Retinal pigment epithelial cell (primary cell): ENCODE data around the gene KIF26B.

Experiments
- DNase-seq: peaks from one replicate; pipeline ENCODE4 v3.0.0-alpha.2; 2010; ENCODE audit warnings: low read depth
- H3K4me3 ChIP-seq: 2 replicates; pipeline ENCODE4 v1.5.1; 2011; ENCODE audit warnings: mild to moderate bottlenecking, low read length, control low read depth, moderate library complexity
- TF ChIP-seq, protein P1 (sequence below): conservative IDR thresholded peaks from 2 replicates; pipeline ENCODE4 v1.5.1; 2011; ENCODE audit warnings: low read depth, low read length, control low read depth, inconsistent platforms

The KIF26B gene

DNA sequence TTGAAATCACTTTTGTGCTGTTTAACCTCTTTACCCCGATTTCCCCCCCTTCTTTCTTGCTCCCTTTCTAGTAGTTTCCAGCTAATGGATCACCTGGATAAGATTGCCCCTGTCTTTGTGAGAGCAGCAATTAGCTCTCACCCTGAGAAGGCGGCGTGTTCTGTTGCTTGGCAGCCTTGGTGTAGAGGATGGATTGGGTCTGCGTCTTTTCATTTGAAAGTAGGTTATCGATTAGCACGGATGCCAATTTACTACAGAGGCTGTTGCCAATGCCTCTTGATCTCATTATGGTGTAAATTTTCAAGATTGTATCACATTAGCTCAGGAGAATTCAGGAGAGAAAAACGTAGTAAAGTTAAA lies 26.4 kb downstream of the KIF26B start:
- no peak for DNase-seq
- TF ChIP-seq, protein P1, sequence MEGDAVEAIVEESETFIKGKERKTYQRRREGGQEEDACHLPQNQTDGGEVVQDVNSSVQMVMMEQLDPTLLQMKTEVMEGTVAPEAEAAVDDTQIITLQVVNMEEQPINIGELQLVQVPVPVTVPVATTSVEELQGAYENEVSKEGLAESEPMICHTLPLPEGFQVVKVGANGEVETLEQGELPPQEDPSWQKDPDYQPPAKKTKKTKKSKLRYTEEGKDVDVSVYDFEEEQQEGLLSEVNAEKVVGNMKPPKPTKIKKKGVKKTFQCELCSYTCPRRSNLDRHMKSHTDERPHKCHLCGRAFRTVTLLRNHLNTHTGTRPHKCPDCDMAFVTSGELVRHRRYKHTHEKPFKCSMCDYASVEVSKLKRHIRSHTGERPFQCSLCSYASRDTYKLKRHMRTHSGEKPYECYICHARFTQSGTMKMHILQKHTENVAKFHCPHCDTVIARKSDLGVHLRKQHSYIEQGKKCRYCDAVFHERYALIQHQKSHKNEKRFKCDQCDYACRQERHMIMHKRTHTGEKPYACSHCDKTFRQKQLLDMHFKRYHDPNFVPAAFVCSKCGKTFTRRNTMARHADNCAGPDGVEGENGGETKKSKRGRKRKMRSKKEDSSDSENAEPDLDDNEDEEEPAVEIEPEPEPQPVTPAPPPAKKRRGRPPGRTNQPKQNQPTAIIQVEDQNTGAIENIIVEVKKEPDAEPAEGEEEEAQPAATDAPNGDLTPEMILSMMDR: no peak
- no peak overlapping the region for H3K4me3 ChIP-seq

DNA sequence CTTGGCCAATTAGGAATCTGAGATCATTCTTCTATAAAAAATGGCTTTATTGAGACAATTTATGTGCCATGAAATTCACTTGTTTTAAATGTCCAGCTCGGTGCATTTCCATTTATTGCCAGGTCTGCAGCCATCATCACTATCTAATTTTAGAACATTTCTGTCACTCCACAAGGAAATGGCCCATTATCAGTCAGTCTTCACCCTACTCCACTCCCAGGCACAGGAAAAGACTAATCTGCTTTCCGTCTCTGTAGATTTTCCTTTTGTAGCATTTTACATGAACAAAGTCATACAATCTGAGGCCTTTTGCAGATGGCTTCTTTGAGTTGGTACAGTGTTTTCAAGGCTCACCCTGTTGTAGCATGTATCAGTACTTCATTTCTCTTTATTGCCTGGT lies 27.2 kb downstream of the KIF26B start:
- no peak overlapping the region for H3K4me3 ChIP-seq
- DNase-seq: no peak
- TF ChIP-seq, protein P1: no peak

DNA sequence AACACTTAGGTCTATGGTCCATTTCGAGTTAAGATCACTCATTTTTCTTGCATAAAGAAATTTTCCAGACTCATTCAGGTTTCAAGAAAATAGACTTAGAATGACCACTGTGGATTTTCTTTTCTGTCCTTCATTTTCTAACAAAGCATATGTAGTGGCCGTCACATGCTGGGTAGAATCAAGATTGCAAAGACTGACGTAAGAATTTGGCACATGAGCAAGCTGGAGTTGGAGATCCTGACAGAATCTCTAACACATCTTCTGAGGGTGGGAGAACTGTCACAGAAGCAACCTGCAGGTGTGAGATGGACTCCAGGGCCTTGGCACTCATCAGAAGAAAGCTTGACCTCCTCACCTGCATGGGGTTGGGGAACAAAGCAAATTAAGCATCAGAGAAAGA lies 28.6 kb downstream of the KIF26B start:
- no peak for DNase-seq
- TF ChIP-seq, protein P1: no peak
- no peak overlapping the region for H3K4me3 ChIP-seq

DNA sequence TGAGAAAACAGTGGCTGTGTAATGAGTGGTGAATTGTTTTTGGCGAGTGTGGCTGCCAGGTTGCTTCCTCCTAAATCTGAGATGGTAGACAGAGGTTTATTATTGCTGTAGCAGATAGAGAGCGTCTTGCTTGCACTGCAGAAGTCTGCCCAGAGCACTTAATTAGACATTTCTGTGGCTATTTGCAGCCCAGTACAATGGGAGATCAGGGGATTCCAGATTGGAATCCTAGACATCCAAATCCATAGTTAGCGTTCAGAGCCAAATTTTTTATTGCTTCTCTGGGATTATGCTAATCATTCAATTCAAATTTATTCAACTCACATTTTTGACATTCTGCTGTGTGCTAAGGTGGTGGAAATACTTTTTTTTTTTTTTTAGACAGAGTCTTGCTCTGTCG lies 30.0 kb downstream of the KIF26B start:
- H3K4me3 ChIP-seq: no peak overlapping the region
- peak; percentile 58 for DNase-seq
- TF ChIP-seq, protein P1: no peak

DNA sequence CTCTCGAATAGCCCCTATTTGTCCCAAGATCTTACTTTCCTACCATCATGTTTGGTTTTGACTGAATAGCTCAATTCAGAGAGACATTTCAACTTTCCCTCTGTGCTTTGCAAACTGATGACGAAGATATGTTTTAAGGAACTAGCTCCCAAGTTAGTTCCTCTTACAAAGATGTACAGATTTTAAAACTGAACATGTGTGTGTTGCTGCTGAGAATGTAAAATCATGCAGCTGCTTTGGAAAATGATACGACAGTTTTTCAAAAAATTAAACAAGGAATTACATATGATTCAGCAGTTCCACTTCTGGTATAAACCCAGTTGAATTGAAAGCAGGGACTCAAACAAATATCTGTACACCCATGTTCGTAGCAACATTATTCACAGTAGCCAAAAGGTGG lies 33.6 kb downstream of the KIF26B start:
- no peak for DNase-seq
- TF ChIP-seq, protein P1: no peak
- H3K4me3 ChIP-seq: no peak overlapping the region

DNA sequence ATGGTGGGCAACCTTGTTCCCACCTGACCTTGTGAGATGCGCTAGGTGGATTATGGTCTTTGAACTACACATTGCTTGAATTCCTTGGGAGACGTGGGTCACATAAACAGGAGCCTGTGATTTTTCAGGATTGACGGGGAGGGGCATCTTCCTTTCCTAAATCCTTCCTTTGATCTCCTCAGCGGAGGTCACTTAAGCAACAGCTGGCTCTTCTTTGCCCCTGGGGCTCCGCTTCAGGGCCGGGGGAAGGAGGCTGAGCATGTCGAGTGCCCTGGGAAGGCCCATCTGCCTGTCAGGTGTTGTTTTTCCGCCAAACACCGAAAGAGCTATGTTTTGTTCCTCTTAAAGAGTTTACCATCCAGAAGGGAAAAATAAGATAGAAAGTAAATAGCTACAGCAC lies 40.6 kb downstream of the KIF26B start:
- no peak overlapping the region for H3K4me3 ChIP-seq
- TF ChIP-seq, protein P1: no peak
- DNase-seq: no peak

DNA sequence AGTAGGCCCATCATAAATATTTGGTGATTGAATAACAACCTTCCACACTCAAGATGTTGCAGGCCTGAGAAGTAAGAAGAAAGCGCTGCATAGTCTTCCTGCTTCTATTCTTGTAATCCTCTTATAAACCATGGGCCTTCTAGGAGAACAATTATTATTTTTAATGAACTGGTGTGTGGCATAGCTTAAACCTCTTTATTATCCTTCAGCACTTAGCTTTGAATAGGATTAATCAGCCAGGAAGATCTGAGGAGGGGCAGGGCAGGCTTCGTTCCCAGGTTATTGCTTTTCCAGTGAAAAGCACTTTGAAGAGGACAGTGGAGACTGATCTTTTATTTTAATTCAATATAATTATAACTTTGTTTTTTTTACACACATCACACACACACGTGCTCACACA lies 42.3 kb downstream of the KIF26B start:
- TF ChIP-seq, protein P1: no peak
- H3K4me3 ChIP-seq: no peak overlapping the region
- DNase-seq: peak; percentile 66
